Measurements from ENCODE around the gene DNAH9.

Gene DNAH9

GRCh38 chr17:11589716-11590115 is 8.6 kb upstream of the DNAH9 start:
- DNase-seq, result no peak

- DNase-seq, result peak in 1 of 51 donors; percentile 6
Measured at GRCh38 chr17:11601661-11602060, 3.4 kb downstream of the DNAH9 start.

- DNase-seq, result peak in 3 of 51 donors; percentile 1 to 8 (median 2)
Measured at GRCh38 chr17:11608396-11608795, 10.1 kb downstream of the DNAH9 start.

GRCh38 chr17:11610999-11611566 is 12.8 kb downstream of the DNAH9 start:
- no peak for DNase-seq

GRCh38 chr17:11612956-11613355 is 14.7 kb downstream of the DNAH9 start:
- no peak for DNase-seq

- DNase-seq, result peak in 4 of 51 donors; percentile 2 to 35 (median 15)
Measured at GRCh38 chr17:11618861-11619566, 20.7 kb downstream of the DNAH9 start.

- DNase-seq, result no peak
Measured at GRCh38 chr17:11622492-11622891, 24.2 kb downstream of the DNAH9 start.

GRCh38 chr17:11624976-11625375 is 26.7 kb downstream of the DNAH9 start:
- no peak for DNase-seq

- no peak for DNase-seq
Measured at GRCh38 chr17:11625878-11626277, 27.6 kb downstream of the DNAH9 start.

- no peak for DNase-seq
Measured at GRCh38 chr17:11627301-11627940, 29.2 kb downstream of the DNAH9 start.

GRCh38 chr17:11628374-11628773 is 30.1 kb downstream of the DNAH9 start:
- peak in 1 of 51 donors; percentile 36 for DNase-seq

GRCh38 chr17:11628831-11629230 is 30.6 kb downstream of the DNAH9 start:
- DNase-seq, result no peak

GRCh38 chr17:11636771-11637170 is 38.5 kb downstream of the DNAH9 start:
- DNase-seq, result no peak

- no peak for DNase-seq
Measured at GRCh38 chr17:11637796-11638195, 39.5 kb downstream of the DNAH9 start.

GRCh38 chr17:11638700-11639265 is 40.5 kb downstream of the DNAH9 start:
- DNase-seq, result no peak

GRCh38 chr17:11639736-11640462 is 41.6 kb downstream of the DNAH9 start:
- DNase-seq, result no peak

GRCh38 chr17:11640463-11640814 is 42.2 kb downstream of the DNAH9 start:
- no peak for DNase-seq

GRCh38 chr17:11641521-11642275 is 43.4 kb downstream of the DNAH9 start:
- DNase-seq, result no peak

GRCh38 chr17:11642655-11643054 is 44.4 kb downstream of the DNAH9 start:
- peak in 1 of 51 donors; percentile 5 for DNase-seq

- DNase-seq, result no peak
Measured at GRCh38 chr17:11643851-11644250, 45.6 kb downstream of the DNAH9 start.
